GM19328 (cell line): Measurements from ENCODE around the gene NFE2L2.
"Not testable (repeated sequence)": the region's sequence is repeated elsewhere in the genome, so short reads cannot be mapped to it uniquely, and the experiment has no call there.

Experiments used
- ATAC-seq: cut with Tn5 transposase; IDR thresholded peaks from one replicate; pipeline ENCODE4 v1.9.1; 2021; ENCODE audit warnings: mild to moderate bottlenecking, moderate library complexity; ENCODE audit not compliant: unreplicated experiment

Gene NFE2L2

GRCh38 chr2:177281400-177282180 lies 17.1 kb upstream of the NFE2L2 start:
- ATAC-seq: peak; percentile 61

- no peak for ATAC-seq
Observed at GRCh38 chr2:177279847-177280246, 15.3 kb upstream of the NFE2L2 start.

DNA sequence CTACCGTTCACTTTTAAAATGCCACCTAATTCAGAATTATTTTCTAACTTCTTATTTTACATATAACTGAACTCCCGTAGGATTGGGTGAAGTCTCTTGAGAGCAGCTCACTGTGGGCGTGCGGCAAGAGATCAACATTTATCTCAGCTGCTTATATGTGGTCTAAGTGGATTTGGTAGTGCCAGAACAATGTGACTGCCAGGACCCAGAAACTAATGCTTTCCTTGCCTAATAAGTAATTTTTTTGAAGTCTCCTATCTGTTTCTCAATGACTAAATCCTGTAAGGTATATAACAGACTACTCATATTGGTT lies 11.2 kb upstream of the NFE2L2 start:
- ATAC-seq: no peak

DNA sequence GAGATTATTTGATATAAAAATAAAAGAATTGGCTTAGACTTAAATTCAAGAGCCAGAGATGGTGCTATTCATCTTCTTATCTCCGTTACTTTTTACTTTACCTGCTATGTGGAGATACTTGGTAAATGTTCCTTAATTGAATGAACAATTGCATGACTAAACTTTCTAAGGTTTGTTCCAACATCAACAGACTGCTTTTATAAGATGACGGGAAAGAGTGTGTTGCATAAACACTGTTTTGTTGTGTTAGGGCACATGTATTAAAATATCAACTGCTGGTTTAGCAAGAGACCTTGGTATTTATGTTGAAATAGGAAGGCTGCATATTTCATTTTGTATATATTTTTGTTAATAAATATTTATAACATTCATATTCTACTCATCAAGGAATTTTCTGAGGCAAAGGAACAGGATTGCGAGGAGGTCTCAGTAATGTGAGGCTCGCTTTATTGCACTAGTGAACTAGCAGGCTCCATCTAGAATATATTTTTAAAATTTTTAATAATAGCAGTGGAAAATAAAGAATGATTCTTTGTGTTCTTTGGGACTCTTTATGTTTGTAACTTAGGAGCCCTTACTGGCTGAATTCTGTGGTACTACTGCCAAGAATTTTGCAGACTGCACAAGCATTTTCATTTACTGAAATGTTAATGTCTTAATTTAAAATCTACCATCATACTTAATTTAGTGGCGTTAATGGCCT lies 10.7 kb upstream of the NFE2L2 start:
- ATAC-seq: no peak

DNA sequence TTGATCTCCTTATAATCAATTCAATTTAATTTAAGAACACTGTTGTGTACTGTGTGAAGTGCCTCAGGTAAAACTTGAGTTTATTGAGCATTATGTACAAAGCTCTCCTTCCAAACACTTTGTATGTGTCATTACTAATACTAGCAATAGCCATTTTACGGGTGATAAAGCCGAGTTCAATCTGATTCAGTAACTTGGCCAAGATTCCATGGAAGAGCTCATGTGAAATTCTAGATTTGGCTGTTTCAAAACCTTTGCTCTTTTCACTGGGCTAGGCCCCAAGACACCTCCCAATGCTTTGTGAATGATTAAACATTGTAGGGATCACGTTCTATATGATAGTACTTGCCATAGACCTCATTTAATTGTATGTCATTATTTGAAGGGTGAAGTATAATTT lies 8.9 kb upstream of the NFE2L2 start:
- no peak for ATAC-seq

GRCh38 chr2:177272765-177273164 lies 8.2 kb upstream of the NFE2L2 start:
- ATAC-seq: no peak

DNA sequence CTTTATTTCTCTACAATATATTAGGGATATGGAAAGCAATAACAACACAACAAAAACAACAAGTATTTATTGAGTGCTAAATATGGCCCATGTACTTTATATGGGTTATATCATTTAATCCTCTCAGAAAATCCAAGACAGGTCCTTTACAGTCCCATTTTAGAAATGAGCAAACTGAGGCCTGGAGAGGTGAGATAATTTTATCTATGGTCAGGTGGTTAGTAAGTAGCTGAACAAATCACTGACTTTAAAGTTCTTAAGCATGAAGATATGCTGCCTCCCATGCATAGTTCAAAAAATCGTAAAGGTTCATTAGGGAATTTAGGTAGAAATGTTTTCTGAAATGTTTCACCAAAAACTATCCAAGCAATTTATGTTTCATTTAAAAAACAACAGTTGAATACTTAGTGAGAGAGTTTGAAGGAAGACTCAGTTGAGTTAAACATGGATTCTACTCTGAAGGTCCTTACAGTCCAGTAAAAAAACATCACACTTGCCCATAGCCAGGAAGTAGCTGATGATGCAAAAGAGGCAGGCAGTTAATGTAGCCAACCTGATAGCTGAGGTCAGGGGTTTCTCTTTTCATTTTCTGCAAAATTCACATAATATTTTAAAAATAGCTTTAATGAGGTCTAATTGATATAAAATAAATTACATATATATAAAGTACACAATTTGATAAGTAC lies 7.6 kb upstream of the NFE2L2 start:
- no peak for ATAC-seq

GRCh38 chr2:177270531-177270930 lies 6.0 kb upstream of the NFE2L2 start:
- no peak for ATAC-seq

DNA sequence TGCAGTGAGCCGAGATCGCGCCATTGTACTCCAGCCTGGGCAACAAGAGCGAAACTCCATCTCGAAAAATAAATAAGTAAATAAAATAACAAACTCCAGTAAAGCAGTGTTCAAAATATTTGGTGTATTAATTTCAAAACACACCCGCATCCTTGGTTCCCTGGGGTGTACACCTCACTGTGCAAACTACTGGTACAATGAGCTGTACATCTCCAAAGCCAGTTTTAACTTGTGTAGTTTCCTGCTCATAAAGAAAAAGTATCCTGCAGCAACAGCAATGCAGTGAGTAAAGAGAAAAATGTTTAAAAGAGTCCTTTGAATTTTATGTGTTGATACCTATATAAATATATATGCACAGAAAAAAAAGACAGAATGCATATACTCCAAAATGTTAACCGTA lies 4.4 kb upstream of the NFE2L2 start:
- ATAC-seq: no peak

DNA sequence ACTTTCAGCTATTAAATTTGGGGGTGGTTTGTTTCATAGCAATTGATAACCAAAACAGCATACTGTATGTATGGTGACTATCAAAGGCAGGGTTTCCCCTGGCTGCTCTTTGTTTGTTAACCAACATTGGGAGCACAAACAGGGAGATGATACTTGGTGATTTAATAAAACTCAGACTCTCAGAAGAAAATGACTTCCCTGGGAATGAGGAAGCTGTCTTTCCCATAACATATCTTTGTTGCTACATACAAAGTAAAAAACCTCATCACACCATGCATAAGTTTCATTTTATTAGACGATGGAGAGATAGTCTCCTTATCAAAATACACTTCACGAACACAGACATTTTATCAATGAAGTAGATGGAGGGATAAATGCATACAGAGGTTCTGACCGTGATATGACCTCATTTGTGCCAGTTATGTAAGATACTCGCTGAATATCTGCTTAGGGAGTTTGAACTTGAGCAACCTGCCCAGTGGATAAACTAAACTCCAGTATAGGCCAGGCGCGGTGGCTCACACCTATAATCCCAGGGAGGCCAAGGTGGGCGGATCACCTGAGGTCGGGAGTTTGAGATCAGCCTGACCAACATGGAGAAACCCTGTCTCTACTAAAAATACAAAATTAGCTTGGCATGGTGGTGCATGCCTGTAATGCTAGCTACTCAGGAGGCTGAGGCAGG lies 3.8 kb upstream of the NFE2L2 start:
- ATAC-seq: no peak

- not testable (repeated sequence) for ATAC-seq
Observed at GRCh38 chr2:177266955-177267354, 2.4 kb upstream of the NFE2L2 start.

DNA sequence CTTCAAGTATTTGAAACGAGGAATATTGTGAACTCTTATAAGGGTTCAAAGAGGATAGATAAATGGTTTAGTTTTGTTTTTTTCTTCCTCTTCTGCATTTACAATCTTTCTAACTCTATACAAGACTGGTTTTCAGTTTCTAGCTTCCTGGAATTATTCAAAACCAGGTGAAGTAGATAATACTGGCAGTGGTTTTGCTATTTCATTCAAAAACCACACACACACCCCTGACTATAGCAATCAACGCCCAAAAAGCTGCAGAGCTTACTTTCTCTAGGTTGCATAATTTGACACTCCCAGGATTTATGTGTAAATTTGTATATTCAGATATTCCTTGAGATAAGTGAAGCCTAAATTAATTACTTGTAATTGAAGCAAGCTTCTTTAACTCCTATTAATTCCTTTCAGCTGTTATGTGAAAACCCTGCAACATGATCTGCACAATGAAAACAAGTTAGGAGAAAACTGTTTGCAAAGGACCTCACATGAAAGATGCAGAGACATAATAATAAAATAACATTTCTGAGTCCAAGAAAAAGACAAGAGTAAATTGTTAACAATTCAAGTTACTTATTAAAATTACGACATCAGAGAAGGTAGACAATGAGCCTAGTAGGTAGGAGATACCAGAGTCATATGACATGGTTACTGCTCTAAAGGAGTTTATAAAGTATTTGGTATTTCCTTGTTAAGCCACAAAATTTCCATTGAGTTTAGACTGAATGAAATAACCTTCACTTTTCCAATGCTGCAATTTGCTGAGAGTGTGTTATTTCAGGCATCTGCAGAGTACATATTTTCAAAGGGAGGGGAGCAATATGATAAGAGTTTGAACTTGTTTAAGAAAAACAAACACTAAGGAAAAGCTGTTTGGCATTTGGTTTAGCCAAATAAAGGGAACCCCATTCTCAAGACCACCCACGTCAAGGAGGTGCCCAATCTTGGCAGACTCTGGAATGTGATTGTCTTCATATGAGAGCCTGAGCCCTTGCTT lies 1.6 kb upstream of the NFE2L2 start:
- ATAC-seq: no peak

DNA sequence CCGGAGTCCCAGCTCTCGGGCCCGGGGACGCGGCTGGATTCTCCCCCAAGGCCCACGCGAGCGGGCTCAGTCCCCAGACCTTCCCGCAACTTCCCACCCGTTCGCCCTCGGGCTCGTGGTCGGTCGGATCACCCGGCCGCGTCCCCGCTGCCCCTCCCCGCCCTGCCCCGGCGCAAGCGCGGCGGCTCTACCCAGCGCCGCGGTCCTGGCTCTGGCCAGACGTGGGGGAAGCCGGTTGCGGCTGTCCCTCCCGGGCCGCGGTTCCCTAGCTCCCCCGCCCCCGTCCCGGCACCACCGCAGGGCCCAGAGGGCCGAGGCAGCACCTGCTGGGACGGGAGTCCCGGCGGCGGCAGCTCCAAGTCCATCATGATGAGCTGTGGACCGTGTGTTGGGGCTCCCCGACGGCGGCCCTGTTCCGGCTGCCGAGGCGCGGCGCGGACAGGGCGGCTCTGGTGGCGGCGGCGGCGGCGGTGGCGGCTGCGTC lies 276 bp downstream of the NFE2L2 start:
- ATAC-seq: peak; percentile 22

- peak; percentile 46 for ATAC-seq
Observed at GRCh38 chr2:177263451-177264208, 897 bp downstream of the NFE2L2 start.

GRCh38 chr2:177262958-177263450 lies 1.5 kb downstream of the NFE2L2 start:
- ATAC-seq: no peak

DNA sequence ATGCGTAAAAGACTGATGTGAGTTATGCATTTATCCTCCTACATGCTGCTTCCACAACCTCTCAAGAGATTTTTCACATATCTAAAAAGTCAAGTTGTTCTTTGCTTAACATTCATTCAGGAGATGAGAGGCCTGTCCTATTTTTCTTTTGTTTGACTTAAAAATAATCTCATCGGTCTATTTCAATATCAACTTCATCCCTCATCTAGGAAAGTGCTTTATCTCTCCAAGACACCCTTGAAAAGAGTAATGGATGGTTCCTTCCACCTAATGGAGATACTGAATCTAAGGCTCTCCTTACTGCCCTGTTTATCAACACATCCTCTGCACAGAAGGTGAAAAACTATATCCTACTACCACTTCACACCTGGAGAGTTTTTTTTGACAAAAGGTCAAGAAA lies 2.4 kb downstream of the NFE2L2 start:
- ATAC-seq: no peak

DNA sequence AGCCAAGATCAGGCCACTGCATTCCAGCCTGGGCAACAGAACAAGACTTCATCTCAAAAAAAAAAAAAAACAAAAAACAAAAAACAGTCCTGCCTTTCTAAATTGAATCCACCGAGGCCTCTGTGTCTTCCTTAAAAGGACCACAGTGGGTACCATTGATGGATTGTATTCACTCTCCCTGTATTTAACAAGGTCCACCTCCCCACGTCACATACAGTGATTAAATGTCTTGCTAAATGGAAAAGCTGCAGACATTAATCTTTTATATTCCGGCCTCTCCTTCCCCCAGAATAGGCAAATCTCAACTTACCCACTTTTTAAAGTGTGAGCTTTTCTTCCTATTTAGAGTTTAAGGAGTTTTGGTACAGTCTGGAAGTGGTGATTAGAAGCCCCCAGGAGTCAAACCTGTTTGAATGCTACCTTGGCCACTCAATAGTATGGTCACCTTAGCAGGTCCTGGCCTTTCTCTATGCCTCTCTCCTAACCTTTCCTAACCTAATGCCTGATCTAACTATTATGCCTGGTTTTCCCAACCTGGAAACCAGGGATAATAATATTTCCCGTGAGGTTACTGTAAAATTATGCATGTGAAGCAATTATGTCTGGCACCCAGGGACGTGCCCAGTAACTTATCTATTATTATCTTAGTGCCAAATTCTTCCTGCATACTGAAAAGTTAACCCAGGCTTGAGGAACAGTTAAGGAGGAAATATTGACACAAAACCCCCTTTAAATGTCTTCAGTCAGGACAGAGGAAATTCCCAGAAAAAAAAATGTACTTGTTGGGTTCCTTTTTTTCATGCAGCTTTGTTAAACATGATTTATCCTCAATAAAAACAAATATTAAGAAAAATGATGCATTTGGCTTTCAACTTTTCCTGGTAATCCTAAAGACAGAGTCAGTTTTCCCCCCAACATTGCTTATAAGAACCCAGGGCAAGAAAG lies 3.1 kb downstream of the NFE2L2 start:
- ATAC-seq: no peak

DNA sequence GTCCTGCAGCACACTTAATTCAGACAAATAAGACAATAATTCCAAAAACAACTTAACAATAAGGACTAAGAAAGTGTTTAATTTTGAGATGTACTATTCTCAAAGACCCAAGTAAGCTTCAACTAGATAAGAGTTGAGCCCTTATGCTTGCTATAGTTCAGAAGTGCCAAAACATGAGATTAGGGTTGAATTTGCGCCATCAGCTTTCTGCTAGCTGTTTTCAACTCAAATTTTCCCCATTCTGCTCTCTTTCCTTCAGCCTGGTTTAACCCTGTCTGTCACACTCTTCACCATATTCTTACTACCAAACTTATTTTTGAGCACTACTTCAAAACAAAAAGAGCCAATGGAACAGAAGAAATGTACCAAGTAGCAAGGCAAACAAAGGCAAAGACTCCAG lies 4.1 kb downstream of the NFE2L2 start:
- ATAC-seq: no peak
